ENCODE results near the gene MED13L. TPM values are rescaled to one million over a fixed set of nuclear protein-coding genes. Genes with fewer than 3 reads are reported as not detected.

The MED13L gene
- total and polyA plus RNA-seq, 2 donors (not counting 3 experiments of a cell fraction or from before 2014, with no cell fraction given), result 27.4 to 93.6 TPM

- no peaks in the 10 kb centered on the region for H3K9me3 ChIP-seq (replicated peaks; ENCODE audit: control insufficient read depth, insufficient read depth, low read length)
- dilution Hi-C loops (cut with MboI; ENCODE audit: extremely low pct_ligation_motif_present, low sequenced_read_pairs) (no loop called here), intact Hi-C loops (cut with micrococcal nuclease) (no loop called here)
- no peak overlapping the region for H3K4me2 ChIP-seq (ENCODE audit: insufficient read depth, low read length)
- H3K4me1 ChIP-seq (ENCODE audit: control insufficient read depth, extremely low read depth, insufficient read depth, low read length), result no peaks in the 10 kb centered on the region
- FAIRE-seq (no peak), DNase-seq (ENCODE audit: low read depth, low spot score) (no peak)
- H3K9me1 ChIP-seq (replicated peaks; ENCODE audit: control insufficient read depth, extremely low read depth, insufficient read depth, low read length), result no peaks in the 10 kb centered on the region
- peaks cover 2 to 11% of the 10 kb centered on the region in 2 experiments for H3K36me3 ChIP-seq (ENCODE audit: control insufficient read depth in 2 of 2, extremely low read depth in 1 of 2, insufficient read depth in 2 of 2, low read length in 2 of 2)
- no peaks in the 10 kb centered on the region for H3K79me2 ChIP-seq (ENCODE audit: control insufficient read depth, insufficient read depth, low read length)
- ChIA-PET POLR2A (interaction anchor here (0.6 kb wide), 1 partner anchor 1331 kb away, joined by 3 read pairs; no protein-coding TSS in a partner anchor), CTCF (interaction anchor here (1.4 kb wide), 1 partner anchor 15 kb away, joined by 3 read pairs; no protein-coding TSS in a partner anchor)
- no peak overlapping the region for H3K27ac ChIP-seq (ENCODE audit: insufficient read depth, low read depth, low read length)
- no peak for TF ChIP-seq EZH2 (IDR thresholded peaks at IDR 0.05; ENCODE audit: borderline replicate concordance, low read depth, low read length, severe bottlenecking)
- TF ChIP-seq MYC (IDR thresholded peaks at IDR 0.05; ENCODE audit: low read depth, low read length), result no peak
- TF ChIP-seq JUN (IDR thresholded peaks at IDR 0.05; ENCODE audit: borderline replicate concordance, insufficient read depth, insufficient read length, low read depth), result no peak
- TF ChIP-seq FOS (IDR thresholded peaks at IDR 0.05; ENCODE audit: borderline replicate concordance, insufficient read depth, low read length), result no peak
- no peak for TF ChIP-seq MAX (IDR thresholded peaks at IDR 0.05; ENCODE audit: insufficient read depth, insufficient read length)
- TF ChIP-seq POLR2A (IDR thresholded peaks at IDR 0.05; ENCODE audit: low read depth, low read length), result no peak
- TF ChIP-seq GATA2 (IDR thresholded peaks at IDR 0.05; ENCODE audit: insufficient read depth, insufficient read length, low read depth, low read length), result no peak
- no peak for TF ChIP-seq CTCF (IDR thresholded peaks at IDR 0.05; ENCODE audit: extremely low read depth in 1 of 2, insufficient read depth in 1 of 2, low read depth in 1 of 2, low read length in 2 of 2)
- no peak for TF ChIP-seq POLR2AphosphoS5 (IDR thresholded peaks at IDR 0.05; ENCODE audit: insufficient read depth, low read depth, low read length)
- no peak overlapping the region for H3K4me3 ChIP-seq (replicated peaks in 1 of 3; ENCODE audit: insufficient read depth in 1 of 3, low read depth in 1 of 3, low read length in 3 of 3)
- H3K27me3 ChIP-seq (ENCODE audit: control insufficient read depth in 2 of 2, insufficient read depth in 2 of 2, low read length in 2 of 2), result no peaks in the 10 kb centered on the region
- no peaks in the 10 kb centered on the region for H4K20me1 ChIP-seq (replicated peaks; ENCODE audit: control insufficient read depth, extremely low read depth, insufficient read depth, low read length)
- BruUV-seq (replicated peaks), result no TSS peak
- H3K9ac ChIP-seq (replicated peaks; ENCODE audit: extremely low read depth, insufficient read depth, low read length), result no peak overlapping the region
- H2AFZ ChIP-seq (ENCODE audit: low read depth, low read length), result no peak overlapping the region
These were observed 297.6 kb downstream of the MED13L start for GRCh38 chr12:115979851-115980250.
